RKO (cell line): ENCODE results near the gene FAM78A.
"Not testable (repeated sequence)": the region's sequence is repeated elsewhere in the genome, so short reads cannot be mapped to it uniquely, and the experiment has no call there.

ENCODE experiments used
- DNase-seq: peaks from one replicate; pipeline ENCODE4 v3.0.0-alpha.2; 2016; ENCODE audit warnings: low spot score

FAM78A gene

DNA sequence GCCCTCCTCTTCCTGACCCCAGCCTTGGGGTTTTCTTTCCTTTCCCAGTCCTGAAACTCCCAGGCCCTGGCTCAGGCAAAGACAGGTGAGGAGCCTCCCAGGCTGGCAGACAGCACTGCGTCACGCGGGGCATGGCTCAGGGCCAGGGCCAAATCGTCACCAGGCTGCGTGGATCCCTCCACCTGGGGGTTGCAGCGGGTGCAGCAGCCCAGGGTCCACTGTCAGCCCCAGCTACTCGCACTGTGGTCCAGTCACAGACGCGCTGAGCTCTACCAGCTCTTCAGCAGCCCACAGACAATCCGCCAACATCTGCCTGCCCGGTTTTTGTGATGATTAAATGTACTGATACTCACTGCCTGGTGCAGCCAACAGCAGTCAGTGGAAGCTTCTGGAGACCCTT, 12.1 kb downstream of the FAM78A start:
- no peak for DNase-seq

- DNase-seq, result no peak
Observed at GRCh38 chr9:131263701-131264100, 12.6 kb downstream of the FAM78A start.

GRCh38 chr9:131263033-131263343, 13.3 kb downstream of the FAM78A start:
- DNase-seq, result not testable (repeated sequence)

- no peak for DNase-seq
Observed at GRCh38 chr9:131262327-131263032, 13.8 kb downstream of the FAM78A start.

DNA sequence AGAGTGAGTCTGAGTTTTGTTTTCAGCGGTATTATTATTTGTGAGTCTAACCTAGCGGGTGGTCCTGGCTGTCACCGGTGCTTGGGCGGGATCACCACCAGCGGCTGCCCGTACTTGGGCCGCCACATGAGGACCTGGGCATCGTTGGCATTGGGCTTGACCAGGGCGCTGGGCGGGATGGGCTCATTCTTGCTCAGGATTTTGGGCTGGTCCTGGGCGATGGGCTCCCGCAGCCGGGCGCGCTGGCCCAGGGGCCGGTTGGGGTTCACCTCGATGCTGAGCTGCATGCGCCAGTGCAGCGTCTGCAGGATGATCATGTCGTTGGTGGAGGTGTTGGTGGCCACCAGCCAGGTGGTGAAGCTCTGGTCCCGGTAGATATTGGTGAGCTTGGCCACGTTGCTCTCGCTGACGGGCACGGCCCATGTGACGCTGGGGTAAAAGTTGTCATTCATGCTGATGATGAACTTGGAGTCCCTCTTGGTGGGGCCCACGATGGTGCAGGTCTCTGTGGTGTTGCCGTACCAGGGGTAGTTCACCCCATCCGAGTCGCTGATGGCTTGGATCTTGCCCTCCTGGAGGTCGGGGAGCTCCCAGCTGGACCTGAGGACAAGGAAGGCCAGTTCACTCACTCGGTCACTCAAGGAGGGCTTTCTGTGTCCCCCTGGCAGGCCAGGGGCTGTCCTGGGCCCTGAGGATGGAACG, 15.4 kb downstream of the FAM78A start:
- DNase-seq, result no peak

DNA sequence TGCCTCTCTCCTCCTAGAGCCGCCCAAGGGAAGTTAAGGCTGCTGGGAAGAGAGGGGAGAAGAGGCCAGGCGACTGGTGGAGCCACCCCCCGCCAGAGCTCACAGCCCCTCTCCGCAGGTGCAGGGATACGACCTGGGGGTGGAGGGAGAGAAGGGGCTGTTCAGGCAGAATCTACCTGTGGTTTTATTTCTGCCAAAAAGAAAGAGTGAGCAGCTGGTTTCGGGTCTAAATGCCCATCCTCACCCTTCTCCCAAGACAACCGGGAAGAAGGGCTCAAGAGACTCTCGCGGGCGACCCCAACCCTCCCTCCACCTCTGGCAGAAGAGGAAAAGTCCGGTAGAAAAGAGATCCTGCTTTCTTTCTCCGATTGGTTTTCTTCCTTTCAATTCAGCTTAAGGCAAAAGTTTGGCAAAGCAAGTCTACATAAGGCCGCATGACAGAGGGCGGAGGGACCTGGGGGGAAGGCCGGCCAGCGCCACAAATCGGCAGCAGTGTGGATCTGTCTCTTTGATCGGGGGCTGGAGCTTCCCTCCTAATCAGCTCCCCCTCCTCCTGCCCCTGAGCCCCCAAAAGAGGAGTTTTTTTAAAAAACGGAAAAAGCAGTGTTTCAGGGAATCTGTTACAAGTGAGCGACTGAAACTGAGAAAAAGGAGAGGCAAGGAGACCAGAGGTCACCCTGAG, 16.3 kb downstream of the FAM78A start:
- DNase-seq, result no peak

DNA sequence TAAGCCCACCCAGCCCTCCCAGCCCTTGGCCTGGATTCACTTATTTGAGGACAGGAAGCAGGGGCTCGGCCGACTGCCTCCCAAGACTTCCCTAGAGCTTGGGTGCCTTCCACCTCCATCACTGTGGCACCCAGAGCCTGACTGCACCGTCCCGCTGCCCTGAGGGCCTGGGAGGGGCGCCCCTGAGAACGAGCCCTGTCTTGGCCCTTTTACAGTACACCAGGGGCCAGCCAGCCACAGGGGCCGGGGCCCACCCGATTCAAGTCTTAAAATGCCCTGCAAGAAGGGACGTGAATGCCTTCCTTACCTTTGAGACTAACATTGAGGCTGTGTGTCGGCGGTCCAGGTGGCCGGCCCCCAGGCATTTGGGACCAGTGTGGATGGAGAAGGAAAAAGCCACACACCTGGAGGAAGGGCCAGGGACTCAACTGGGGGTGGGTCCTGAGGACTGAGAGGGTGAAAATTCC, 16.8 kb downstream of the FAM78A start:
- DNase-seq, result no peak

DNA sequence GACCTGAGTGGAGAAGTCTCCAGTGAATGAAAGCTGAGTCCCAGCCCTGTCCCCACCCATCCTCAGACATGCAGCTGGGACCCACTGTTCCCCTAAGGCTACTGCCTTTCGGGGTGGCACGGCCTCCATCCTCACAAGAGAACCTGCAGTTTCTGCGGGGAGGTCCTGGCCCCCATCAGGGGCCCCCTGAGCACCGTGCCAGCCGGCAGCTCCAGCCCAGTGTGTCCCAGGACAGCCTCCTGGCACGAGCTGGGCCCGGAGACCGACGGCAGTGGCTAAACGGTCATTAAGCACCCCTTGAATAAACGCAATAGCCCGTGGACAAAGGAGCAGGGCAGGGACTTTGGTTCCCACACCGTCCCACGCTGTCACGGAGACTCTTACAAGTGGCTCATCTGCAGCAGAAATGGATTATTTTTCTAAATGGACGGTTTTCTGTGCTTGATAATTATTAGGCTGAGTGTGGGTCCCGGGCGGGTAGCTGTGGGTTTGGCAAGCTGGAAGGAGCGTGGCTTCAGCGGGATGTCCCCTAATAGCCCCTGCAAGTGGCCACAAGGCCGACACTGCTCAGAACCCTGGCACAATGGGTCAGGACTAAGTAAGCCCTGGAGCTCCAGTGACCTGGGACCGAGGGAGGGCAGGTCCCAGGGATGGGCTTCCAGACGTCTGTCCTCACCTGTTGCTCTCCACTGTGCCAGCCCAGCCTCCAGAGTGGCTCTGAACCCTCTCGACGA, 17.4 kb downstream of the FAM78A start:
- DNase-seq, result no peak

DNA sequence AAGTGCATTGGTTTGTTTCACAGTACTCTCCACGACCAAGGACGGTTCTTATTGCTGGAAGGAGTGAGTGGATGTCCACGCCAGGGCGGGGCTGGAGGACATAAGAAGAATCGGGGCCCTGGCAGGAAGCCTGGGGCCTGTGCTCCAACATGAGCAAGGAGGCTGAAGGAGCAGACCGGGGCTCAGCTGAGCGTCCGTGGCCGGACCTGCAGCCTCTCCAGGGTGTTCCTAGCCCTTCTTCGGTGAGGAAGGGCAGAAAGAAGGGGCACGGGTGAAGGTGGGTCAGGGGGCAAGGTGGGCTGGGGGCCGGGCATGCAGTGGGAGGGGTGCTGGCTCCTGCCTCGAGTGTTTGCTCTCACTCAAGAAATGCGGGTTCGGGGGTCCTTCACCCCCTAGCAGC, 18.1 kb downstream of the FAM78A start:
- DNase-seq, result no peak

- no peak for DNase-seq
Observed at GRCh38 chr9:131257266-131258025, 18.9 kb downstream of the FAM78A start.

DNA sequence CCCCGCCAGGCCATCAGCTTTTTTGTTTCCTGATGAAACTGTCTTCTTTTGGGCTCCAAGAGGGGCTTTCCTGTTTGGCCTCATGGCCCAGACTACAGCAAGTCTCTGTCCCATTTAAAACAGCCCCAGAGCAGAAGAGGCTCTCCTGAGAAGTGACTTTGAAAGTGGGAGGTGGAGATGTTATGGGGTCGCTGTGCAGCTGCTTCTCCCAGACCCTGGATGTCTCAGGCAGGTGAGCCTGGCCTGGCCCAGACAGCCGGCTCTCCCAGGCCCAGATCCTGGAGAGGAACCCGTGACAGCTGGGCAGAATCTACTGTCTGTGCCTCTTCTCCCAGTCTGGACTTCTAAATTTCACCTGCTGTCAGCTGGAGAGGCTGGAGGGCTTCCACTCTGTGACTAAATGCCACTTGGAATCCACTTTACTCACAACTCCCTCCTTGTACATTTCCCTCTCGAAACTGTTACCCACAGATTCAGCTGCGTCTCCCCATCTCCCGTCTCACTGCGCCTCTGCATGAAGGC, 20.6 kb downstream of the FAM78A start:
- no peak for DNase-seq

- DNase-seq, result no peak
Observed at GRCh38 chr9:131254626-131255025, 21.7 kb downstream of the FAM78A start.

- DNase-seq, result no peak
Observed at GRCh38 chr9:131253891-131254491, 22.3 kb downstream of the FAM78A start.

DNA sequence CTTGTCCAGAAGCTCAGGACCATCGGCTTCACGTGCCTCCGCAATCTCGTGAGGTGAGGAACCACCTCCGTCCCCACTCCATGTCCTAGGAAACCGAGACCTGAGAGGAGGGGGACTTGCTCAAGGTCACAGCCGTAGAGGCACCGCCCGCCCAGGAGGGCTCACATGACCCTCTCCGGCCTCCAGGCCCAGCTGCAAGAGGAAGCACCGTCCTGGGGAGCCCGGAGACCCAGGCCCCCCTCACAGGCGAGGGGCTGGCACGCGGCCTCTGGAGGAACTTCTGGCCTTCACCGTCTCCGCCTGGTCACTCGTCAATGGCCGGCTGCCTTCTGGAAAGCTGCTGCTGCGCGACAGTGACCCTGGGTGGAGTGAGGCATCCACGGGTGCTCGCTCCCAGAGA, 24.2 kb downstream of the FAM78A start:
- no peak for DNase-seq

DNA sequence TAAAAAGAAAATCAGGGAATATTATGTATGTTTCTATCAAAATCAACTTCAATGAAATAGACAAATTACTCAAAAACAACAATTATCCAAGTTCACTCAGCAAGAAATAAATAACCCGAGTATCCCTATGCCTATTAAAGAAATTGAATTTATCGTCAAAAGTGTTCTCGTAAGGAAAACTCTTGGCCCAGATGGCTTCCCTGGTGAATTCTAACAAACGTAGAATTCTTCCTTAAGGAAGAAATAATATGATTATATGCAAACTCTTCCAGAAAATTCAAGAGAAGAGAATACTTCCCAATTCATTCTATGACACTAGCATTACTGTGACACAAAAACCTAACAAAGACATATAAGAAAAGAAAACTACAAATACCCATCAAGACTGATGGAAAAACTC, 29.7 kb downstream of the FAM78A start:
- no peak for DNase-seq

DNA sequence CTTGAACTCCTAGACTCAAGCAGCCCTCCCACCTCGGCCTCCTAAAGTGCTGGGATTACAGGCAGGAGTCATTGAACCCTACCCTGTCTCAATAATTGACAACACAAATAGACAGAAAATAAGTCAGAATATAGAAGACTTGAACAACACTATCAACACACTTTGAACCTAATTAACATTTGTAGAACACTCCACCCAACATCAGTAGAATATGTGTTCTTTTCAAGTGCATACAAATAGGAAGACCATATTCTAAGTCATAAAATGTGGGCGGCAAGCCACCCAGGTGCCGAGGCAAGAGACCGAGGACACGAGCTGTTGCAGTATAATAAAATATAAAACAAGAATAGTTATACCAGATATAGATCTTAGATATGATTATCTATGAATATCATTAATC, 32.0 kb downstream of the FAM78A start:
- not testable (repeated sequence) for DNase-seq

- no peak for DNase-seq
Observed at GRCh38 chr9:131240047-131240921, 36.0 kb downstream of the FAM78A start.

GRCh38 chr9:131239161-131239975, 36.9 kb downstream of the FAM78A start:
- no peak for DNase-seq

DNA sequence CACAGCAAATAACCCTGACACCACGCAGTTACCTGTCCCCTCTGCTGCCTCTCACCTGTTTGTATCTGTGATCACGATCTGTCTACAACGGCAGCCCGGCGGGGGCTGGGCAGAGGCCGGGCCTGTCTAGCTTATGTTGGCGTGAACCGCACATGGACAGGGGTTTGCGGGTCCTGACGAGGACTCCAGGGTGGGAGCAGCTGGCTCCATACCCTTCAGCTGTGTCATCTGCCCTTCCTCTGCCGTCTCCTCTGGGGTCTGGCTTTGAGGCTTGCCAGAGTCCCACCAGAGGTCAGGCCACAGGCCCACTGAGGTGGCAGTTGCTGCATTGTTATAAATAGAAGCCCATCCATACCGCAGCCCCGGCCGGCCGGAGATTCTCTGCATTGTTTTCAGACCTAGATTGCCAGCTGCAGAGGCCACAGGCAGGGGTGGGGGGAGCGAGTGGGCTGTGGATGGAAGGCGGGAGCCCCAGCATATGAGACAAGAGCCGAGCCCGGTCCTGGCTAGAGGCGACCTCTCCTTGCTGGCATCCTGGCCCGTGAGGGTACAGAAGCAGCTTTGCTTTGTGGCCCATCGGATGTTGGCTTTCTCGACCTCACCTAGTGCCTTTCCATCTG, 37.8 kb downstream of the FAM78A start:
- DNase-seq, result no peak
